Stimulated activated naive CD4-positive, alpha-beta T cell treated with Interleukin-2 at 50 U/mL for 16 hours (primary cell): Measurements from ENCODE around the gene GPR108.
A peak's percentile ranks its signal among the peaks of the same experiment; 100 is the strongest.
"Not testable (repeated sequence)": the region's sequence is repeated elsewhere in the genome, so short reads cannot be mapped to it uniquely, and the experiment has no call there.

Source experiments
- DNase-seq: peaks from one replicate; lab custom pipeline; 2025; lab: John Stamatoyannopoulos, UW

GPR108 gene

DNA sequence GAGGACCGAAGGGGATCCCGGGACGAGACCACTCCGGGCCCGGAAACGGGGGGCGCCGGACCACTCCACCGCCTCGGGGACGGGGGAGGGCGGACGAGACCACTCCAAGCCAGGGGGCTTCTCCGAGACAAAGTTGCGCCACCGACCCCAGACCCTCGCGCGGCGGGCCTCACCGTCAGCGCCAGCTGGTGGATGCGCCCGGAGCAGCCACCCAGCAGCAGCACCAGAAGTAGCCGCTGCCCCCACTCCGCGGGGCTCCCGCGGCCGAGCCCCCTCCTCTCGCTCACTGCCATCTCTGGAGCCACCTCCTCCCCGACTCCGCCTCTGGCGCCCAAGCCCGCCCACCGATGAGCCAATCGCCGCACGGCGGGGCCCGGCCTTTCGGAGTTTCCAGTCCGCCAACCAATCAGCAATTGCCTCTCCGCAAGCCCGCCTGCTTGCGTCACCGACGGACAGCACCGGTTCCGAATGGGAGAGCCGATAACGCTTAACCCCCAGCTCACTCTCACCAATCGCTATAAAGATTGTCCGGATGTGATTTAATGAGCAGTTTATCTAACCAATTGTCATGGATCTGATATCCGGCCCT lies at the start of gene GPR108:
Gene GPR108 (minus strand): TSS at position 297 of the 589 bp plus-strand sequence. CDS start 4 bp downstream, at position 293.
- peak; percentile 99 for DNase-seq

DNA sequence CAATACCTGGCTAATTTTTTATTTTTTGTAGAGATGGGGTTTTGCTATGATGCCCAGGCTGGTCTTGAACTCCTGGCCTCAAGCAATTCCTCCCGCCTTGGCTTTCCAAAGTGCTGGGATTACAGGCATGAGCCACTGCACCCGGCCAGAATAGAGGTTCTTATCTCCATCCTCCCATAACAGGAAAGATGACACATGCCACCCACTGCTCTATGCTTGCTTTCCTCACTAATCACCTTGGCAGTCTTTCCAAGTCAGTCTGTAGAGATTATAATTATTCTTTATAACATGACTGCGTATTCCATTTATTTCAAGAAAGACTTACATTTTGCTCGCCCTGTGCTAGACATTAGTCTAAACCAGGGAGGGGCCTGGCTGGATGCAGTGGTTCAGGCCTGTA lies 41.8 kb upstream of the GPR108 start:
- no peak for DNase-seq

DNA sequence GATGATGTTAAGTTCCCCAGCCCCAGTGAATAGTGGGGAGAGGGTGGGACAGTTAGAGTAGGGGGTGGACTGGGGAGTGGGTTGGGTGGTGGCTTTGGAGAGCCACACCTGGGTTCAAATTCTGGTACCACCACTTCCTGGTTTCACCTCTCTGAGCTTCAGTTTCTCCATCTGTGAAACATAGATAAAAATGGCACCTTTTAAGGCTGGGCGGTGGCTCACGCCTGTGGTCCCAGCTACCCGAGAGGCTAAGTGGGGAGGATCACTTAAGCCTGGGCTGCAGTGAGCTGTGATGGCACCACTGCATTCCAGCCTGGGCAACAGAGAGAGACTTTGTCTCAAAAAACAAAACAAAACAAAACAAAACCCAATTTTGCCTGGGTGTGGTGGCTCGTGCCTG lies 41.0 kb upstream of the GPR108 start:
- DNase-seq, result no peak

DNA sequence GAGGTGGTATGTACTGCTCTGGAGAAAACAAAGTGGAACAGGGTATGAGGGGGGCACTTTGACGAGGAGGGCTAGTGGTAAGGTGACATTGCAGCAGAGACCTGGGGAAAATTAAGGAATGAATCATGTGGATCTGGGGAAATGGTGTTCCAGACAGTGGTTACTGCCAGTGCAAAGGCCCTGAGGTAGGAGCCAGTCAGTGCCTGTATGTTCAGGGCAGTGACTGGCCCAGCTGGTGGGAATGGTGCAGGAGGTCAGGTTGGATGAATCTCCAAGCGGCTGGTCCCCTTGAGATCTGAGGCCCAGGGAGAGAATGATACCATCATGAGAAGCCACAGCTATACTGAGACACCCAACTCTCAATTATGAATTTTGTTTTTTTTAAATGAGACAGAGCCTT lies 40.1 kb upstream of the GPR108 start:
- DNase-seq, result no peak

DNA sequence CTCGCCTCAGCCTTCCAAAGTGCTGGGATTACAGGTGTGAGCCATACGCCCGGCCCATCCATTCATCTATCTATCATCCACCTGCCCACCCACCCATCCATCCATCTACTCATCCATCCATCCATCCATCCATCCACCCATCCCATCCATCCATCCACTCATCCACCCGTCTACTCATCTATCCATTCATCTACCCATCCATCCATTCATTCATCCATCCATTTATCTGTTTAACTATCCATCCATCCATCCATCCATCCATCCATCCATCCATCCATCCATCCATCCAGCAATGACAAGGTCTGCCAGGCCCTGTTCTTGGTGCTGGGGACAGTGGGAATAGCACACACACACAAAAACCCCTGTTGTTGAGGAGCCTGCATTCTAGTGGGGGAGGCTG lies 39.6 kb upstream of the GPR108 start:
- no peak for DNase-seq

DNA sequence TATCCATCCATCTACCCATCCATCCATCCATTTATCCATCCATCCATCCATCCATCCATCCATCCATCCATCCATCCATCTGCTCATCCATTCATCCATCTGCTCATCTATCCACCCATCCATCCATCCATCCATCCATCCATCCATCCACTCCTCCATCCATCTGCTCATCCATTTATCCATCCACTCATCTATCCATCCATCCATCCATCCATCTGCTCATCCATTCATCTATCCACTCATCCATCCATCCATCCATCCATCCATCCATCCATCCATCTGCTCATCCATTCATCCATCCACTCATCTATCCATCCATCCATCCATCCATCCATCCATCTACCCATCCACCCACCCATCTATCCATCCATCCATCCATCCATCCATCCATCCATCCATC lies 38.7 kb upstream of the GPR108 start:
- not testable (repeated sequence) for DNase-seq

DNA sequence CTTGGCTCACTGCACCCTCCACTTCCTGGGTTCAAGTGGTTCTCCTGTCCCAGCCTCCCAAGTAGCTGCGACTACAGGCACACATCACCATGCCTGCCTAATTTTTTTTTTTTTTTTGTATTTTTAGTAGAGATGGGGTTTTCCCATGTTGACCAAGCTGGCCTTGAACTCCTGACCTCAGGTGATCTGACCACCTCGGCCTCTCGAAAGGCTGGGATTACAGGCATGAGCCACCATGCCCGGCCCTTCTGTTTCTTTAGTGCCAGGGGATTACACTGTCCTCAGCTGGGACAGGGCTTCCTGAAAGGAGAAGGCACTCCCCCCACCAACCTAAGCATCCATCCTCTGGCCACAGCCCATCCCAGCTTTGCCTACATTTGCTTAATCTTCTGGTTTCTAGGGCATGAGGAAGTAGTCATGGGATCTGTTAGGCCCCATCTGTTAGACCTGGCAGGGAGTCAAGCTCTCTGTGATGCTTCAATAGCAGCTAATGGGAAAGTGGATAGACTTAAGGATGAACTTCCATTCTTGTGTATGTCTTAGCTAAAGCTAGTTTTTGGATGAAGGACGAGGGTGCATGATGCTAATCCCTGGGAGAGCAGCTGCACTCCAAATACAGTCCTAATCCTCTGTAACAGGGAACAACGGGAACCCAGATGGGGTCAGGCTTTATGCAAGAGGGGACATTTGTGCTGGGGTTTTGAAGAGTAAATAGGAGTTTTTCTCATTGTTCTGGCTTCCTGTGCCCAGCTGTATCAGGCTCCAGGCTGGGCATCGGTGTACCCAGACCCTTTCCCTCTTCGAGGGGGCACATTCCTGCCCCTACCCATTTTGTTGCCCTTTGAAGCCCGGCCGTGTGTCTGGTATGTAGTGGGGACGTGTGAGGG lies 37.7 kb upstream of the GPR108 start:
- DNase-seq, result no peak

DNA sequence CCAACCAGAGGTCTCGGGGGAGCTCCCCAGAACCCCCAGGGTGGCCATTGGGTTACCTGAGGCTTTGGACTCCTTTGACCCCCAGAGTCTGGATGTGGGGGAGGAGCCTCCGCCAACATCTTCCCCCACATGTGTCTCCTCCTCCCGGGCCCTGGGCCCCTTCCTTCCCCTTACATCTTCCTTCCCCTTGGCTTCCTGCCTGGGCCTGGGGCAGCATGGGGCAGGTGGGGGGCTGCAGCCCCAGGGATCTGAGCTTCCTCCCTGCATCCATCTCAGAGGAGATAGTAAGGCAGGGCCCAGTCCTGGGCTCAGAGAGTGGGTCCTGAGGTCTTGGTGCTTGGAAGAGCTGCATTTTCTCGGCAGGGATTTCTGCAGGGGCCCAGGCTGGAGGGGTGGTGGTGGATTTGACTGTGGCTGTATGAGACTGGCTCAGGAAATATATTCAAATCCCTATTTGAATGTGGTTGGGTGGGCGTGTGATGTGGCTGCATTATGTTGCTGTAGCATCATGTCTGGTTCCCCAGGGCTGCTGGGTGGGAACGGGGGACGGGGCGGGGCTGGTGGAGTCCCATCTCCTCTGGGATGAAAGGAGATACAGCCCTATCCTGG lies 36.0 kb upstream of the GPR108 start:
- peak; percentile 56 for DNase-seq

DNA sequence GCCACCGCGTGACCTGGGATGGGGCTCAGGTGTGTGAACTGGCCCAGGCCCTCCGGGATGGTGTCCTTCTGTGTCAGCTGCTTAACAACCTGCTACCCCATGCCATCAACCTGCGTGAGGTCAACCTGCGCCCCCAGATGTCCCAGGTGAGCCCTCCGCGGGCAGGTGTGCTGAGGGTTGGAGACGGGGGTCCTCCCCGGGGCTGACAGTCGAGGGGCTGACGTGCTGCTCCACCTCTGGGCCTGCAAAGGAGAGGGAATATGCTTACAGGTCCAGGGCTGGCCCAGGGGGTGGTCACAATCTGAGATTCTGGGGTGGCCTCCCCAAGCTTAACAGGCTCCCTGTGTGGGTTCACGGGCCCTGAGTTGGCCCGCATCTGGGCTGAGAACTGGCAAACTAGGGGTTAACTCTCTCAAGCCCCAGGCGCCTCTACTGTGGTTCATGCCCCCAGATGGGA lies 35.5 kb upstream of the GPR108 start:
- no peak for DNase-seq

DNA sequence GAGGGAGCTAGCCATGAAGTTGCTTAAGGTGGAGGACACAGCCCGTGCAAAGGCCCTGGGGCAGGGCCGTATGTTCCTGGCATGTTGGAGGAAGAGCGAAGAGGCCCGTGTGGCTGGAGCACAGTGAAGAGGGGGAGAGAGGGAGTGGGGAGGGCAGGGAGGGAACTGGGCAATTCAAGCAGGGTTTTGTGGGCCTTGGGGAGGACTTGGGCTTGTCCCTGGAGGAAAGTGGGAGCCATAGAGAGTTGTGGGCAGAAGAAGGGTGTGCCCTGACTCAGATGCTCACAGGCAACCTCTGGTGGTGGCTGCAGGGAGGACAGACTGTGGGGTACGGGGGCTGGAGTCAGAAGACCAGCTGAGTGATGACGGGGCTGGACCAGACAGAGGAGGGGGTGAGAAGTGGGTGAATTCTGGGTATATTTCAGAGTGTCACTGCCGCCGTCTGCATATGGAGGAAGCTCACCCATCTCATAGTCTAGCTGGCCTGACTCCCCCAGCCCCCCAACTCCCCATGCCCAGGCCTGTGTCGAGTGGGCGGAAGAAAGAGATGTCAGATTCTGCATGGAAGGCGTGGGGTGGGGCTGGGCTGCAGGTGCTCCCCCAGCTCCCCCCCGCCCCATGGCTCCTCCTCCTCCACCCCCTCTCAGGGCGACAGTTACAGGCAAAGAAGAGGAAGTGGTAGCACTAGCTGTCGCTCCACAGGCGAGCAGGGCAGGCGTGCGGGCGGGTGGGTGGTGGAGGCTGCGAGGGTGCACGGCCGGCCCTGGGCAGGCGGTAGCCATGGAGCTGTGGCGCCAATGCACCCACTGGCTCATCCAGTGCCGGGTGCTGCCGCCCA lies 34.9 kb upstream of the GPR108 start, which contains the start of gene VAV1:
Gene VAV1 (plus strand): TSS at position 681 of the 838 bp plus-strand sequence. CDS start 100 bp downstream, at position 781.
- peak; percentile 77 for DNase-seq

DNA sequence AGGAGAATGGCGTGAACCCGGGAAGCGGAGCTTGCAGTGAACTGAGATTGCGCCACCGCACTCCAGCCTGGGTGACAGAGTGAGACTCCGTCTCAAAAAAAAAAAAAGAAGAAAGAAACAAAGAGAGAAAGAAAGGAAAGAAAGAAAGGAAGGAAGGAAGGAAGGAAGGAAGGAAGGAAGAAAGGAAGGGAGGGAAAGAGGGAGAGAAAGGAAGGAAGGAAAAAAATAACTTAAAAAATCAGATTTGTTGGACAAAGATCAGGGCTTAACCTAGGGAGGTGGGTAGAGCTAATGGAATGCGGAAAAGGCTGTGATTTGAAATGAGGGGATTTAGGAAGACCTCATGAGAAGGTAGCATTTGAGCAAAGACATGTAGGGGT lies 34.3 kb upstream of the GPR108 start:
- not testable (repeated sequence) for DNase-seq

DNA sequence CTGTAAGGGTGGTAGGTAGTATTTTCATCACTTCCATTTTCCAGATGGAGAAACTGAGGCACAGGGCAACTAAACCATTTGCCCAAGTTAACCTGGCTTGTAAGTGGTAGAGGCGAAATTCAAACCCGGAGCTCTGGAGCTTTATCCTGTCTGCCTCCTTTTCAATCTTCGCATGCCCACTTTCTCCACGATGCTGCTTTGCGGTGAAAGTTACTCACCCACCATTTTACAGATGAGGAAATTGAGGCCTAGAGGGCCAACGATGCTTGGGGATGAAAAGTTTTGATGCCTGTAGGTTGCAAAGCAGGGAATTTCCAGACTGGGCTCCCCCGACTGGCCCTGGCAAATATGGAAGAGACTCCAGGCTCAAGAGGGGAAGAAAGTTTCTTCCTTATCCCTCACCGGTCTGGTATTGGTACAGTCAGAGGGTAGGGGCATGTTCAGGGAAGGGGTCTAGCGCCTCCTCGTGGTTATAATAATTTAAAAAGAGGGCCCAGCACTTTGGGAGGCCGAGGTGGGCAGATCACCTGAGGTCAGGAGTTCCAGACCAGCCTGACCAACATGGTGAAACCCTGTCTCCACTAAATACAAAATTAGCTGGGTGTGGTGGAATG lies 31.7 kb upstream of the GPR108 start:
- DNase-seq, result no peak

DNA sequence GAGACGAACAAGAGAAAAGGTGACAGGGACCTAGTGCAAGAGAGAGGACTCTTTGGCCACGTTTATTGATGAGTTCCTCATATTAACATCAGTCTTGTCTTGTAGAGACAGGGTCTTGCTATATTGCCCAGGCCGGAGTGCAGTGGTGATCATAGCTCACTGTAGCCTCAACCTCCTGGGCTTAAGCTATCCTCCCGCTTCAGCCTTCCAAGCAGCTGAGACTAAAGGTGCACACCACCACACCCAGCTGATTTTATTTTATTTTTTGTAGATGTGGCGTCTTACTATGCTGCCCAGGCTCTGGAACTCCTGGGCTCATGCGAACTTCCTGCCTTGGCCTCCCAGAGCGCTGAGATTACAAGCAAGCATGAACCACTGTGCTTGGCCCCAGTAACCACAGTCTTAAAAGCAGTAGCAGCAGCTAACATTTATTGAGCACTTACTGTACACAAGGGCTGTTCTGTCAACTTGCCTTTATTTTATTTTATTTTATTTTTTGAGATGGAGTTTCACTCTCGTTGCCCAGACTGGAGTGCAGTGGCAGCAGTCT lies 30.9 kb upstream of the GPR108 start:
- no peak for DNase-seq

DNA sequence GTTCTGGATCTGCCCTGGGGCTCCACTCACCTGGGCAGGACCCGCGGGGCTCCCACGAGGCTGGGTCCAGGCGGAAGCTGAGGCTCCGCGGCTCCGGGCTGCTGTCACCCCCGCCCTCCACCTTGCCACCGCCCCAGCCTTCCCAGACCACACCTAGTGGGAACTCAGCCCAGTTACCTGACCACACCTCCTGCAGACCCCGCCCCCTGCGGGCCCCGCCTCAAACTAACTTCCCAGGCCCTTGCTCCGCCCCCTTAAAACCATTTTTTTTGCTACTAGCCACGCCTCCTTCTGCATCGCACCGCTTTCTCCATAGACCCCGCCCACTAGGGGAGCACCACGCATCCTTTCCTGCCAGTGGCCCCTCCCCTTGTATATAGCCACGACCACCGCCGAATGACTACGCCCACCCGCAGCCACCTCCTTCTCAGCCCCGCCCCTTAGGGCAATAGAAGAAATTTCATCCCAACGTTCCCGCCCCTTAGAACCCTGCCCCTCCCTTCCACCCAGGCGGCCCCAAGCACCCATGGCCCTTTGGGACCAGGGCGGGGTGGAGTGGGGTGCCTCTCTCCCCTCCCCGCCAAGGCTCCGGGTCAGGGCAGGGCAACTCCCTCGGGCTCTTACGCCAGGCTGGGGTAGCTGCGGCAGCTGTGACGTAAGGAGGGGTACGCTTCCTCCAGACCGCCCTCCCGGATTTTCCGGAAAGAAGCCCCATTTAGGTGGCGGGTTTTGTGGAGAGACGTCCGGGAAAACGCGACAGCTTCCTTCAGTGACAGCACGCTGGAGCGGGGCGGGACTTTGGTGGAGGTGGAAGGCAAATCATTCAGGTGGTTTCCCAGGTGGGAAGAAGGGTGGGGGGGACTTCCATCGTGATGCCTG lies 30.2 kb upstream of the GPR108 start, which contains the start of gene SH2D3A:
Gene SH2D3A (minus strand): TSS at position 79 of the 879 bp plus-strand sequence. CDS start 3,687 bp downstream, outside the sequence.
- peak; percentile 90 for DNase-seq

DNA sequence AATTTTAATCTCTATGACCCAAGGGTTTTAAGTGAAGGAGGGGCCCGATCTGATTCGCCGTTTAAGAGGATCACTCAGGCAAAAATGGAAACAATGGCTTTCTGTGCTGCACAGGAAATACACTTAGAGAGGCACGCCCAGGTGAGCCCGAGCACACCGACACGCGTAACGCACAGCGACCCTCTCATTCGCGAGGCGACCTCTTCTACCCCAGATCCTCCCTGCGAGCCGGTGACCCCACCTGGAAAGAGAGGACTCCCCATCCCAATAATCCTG lies 29.6 kb upstream of the GPR108 start:
- DNase-seq, result peak; percentile 54

DNA sequence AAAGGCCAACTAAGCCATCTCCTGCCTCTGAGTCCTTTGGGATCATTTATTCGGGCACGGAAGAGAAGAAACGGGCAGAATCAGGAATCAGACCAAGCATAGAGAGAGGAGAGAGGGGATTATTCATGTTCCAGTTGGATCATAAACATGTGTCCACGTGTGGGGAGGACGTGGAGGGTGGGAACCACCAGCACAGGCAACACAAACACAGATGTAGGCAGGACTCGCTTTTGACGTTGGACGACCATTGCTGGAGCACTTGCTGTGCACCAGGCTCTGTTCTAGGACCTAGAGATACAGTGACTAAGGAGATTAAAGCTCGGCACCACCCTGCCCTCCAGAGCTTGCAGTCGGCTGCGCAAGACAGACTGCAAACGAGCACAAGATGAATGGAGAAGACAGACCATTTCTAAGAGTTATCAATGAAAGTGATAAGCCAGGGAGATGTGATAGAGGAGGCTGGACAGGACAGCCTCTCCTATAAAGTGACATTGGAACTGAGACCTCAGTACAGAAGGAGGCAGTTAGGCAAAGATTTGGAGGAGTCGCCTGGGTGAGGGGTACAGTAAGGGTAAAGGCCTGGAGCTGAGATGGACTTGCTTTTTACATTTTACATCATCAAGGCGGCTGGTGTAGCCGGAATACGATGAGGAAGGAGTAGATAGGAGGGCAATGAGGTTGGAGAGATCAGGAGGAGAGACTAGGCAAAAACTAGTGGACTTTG lies 29.1 kb upstream of the GPR108 start:
- no peak for DNase-seq

DNA sequence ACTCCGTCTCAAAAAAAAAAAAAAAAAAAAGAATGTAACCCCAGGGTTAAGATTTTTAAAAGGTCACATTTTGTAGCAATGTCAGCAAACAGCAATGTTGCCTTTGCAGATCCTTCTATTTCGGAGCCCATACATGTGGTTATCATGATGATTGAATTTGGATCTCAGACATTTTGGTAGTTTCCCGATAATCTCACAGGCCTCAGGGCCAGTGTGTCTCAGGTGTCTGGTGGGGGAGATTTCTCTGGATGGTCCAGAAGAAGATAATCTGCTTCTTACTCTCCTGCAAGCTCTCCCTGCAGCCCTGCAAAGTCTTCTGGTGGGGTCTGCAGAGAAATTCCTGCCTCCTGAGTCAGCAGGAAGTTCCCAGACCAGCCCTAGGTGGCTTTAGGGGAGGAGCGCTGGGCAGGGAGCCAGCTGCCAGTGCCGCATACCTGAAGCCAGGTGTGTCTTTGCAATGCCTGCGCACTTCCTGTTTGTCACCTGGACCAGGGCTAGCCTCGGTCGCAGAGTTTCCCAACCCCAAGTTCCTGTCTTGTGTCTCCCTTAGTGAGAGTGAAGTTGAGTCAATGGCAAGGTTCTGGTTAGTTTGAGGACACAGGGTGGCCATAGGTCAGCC lies 28.5 kb upstream of the GPR108 start:
- DNase-seq, result no peak

DNA sequence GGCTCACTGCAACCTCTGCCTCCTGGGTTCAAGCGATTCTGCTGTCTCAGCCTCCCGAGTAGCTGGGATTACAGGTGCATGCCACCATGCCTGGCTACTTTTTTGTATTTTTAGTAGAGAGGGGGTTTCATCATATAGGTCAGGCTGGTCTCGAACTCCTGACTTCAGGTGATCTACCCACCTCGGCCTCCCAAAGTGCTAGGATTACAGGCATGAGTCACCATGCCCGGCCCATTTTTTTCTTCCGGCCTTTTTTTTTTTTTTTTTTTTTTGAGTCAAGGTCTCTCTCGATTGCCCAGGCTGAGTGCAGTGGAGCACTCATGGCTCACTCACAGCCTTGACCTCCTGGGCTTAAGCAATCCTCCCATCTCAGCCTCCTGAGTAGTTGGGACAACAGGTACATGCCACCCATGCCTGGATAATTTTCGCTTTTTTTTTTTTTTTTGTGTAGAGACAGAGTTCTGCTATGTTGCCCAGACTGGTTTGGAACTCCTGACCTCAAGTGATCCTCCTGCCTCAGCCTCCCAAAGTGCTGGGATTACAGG lies 24.9 kb upstream of the GPR108 start:
- not testable (repeated sequence) for DNase-seq
